Smooth muscle cell (in vitro differentiated cells): ENCODE measurements around the gene FBF1. TPM values are rescaled to one million over a fixed set of nuclear protein-coding genes. Genes with fewer than 3 reads are reported as not detected.

ENCODE experiments used
- DNase-seq: peaks from one replicate; lab custom pipeline; 2025; ENCODE audit not compliant: unreplicated experiment; lab: John Stamatoyannopoulos, UW
- H2AFZ ChIP-seq: fragments of 200-600 bp; sonication (generic); 2 replicates; pipeline ENCODE4 v1.6.0; 2016; ENCODE audit warnings: antibody characterized with exemption, low read depth, mild to moderate bottlenecking
- H3F3A ChIP-seq: fragments of 200-600 bp; sonication (generic); 2 replicates; pipeline ENCODE4 v1.6.0; 2017; ENCODE audit warnings: antibody characterized with exemption, low read depth
- H3K27ac ChIP-seq: fragments of 200-600 bp; sonication (generic); 2 replicates; pipeline ENCODE4 v1.5.1; 2016; ENCODE audit warnings: low read depth, mild to moderate bottlenecking
- H3K27me3 ChIP-seq: fragments of 200-600 bp; sonication (generic); 2 replicates; pipeline ENCODE4 v1.6.1; 2016; ENCODE audit warnings: low read depth, mild to moderate bottlenecking
- H3K36me3 ChIP-seq: fragments of 200-600 bp; sonication (generic); 2 replicates; pipeline ENCODE4 v1.5.1; 2016; ENCODE audit warnings: low read depth
- H3K4me1 ChIP-seq: fragments of 200-600 bp; sonication (generic); 2 replicates; pipeline ENCODE4 v1.5.1; 2016; ENCODE audit warnings: low read depth
- H3K4me2 ChIP-seq: fragments of 200-600 bp; sonication (generic); 2 replicates; pipeline ENCODE4 v1.6.0; 2016; ENCODE audit warnings: mild to moderate bottlenecking
- H3K4me3 ChIP-seq: fragments of 200-600 bp; sonication (generic); 2 replicates; pipeline ENCODE4 v1.5.1; 2016; ENCODE audit warnings: mild to moderate bottlenecking
- H3K79me2 ChIP-seq: fragments of 200-600 bp; sonication (generic); 2 replicates; pipeline ENCODE4 v1.6.0; 2016; ENCODE audit warnings: low read depth, mild to moderate bottlenecking
- H3K9ac ChIP-seq: fragments of 200-600 bp; sonication (generic); 2 replicates; pipeline ENCODE4 v1.6.0; 2016; ENCODE audit warnings: low read depth
- H3K9me3 ChIP-seq: fragments of 200-600 bp; sonication (generic); replicated peaks from 2 replicates; pipeline ENCODE4 v1.5.1; 2016; ENCODE audit warnings: low read depth
- H4K20me1 ChIP-seq: fragments of 200-600 bp; sonication (generic); 2 replicates; pipeline ENCODE4 v1.6.0; 2016; ENCODE audit warnings: low read depth
- CTCF ChIP-seq: fragments of 200-600 bp; sonication (generic); IDR thresholded peaks from 2 replicates; pipeline ENCODE4 v1.5.1; 2017; ENCODE audit warnings: borderline replicate concordance, mild to moderate bottlenecking, antibody characterized with exemption; ENCODE audit not compliant: insufficient read depth, poor library complexity, severe bottlenecking
- whole genome bisulfite sequencing: methylation state at CpG from one replicate; pipeline ENCODE4 v1.1.7; 2016; ENCODE audit warnings: low lambda C conversion rate; 5-methylcytosine and 5-hydroxymethylcytosine counted together
- polyA plus RNA-seq: library from polyadenylated mRNA; unstranded; fragments of >200 nt; fragmentation: Nextera tagmentation; extraction: Ambion mirVana; gene quantifications from 2 replicates; pipeline ENCODE4 v1.2.1, GENCODE V29; 2016
- total RNA-seq: library from RNA; depleted of rRNA; stranded (reverse); fragments of >200 nt; gene quantifications from 2 replicates; pipeline ENCODE4 v1.2.3, GENCODE V29; 2014

FBF1 gene
- total and polyA plus RNA-seq, 2 experiments from 2014 or later: 4.6 to 8.4 TPM

DNA sequence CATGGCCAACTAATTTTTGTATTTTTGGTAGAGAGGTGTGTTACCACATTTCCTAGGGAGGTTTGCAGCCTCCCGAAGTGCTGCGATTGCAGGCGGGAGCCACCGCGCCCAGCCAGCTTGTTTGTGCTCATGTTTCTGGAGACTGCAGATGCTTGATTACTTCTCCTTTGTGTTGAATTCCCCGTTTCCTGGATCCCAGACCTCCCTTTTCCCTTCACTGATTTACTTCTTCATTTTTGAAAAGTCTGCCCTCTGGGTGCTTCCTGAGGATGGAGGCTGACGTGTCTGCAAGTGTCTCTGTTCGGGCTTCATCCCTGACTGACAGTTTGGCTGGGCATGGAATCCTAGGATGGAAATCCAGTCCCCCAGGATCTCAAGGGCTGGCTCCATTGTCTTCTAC, 55.4 kb downstream of the FBF1 start:
- Histone ChIP-seq H3K4me3 (no peak overlapping the region), H3K9ac (no peak overlapping the region), H3K4me2 (no peak overlapping the region), H3F3A (no peaks in the 10 kb centered on the region), H3K36me3 (no peaks in the 10 kb centered on the region), H3K79me2 (no peaks in the 10 kb centered on the region), H3K4me1 (no peaks in the 10 kb centered on the region), H3K27me3 (no peaks in the 10 kb centered on the region), H2AFZ (no peak overlapping the region), H4K20me1 (no peaks in the 10 kb centered on the region), H3K27ac (no peak overlapping the region), H3K9me3 (no peaks in the 10 kb centered on the region)
- DNase-seq: no peak
- 95% methylated on average over 8 of the region's 8 CpGs for WGBS
- no peak for TF ChIP-seq CTCF

GRCh38 chr17:75881678-75882454, 59.0 kb downstream of the FBF1 start:
- H3K36me3 ChIP-seq: no peaks in the 10 kb centered on the region
- no peak overlapping the region for H3K4me3 ChIP-seq
- peaks cover 13% of the 10 kb centered on the region for H3F3A ChIP-seq
- DNase-seq: no peak
- H3K4me1 ChIP-seq: peaks cover under 1% of the 10 kb centered on the region
- H3K79me2 ChIP-seq: no peaks in the 10 kb centered on the region
- H3K4me2 ChIP-seq: no peak overlapping the region
- no peak overlapping the region for H2AFZ ChIP-seq
- H3K27me3 ChIP-seq: no peaks in the 10 kb centered on the region
- 95% methylated on average over 15 of the region's 15 CpGs for WGBS
- no peaks in the 10 kb centered on the region for H4K20me1 ChIP-seq
- no peak overlapping the region for H3K27ac ChIP-seq
- H3K9ac ChIP-seq: no peak overlapping the region
- no peak for TF ChIP-seq CTCF
- H3K9me3 ChIP-seq: no peaks in the 10 kb centered on the region

GRCh38 chr17:75880266-75880665, 60.6 kb downstream of the FBF1 start:
- no peak overlapping the region for H2AFZ ChIP-seq

More at GRCh38 chr17:75880266-75880665, 60.6 kb downstream of the FBF1 start:
- H3F3A ChIP-seq: peaks cover 16% of the 10 kb centered on the region
- DNase-seq: no peak
- H3K27me3 ChIP-seq: no peaks in the 10 kb centered on the region
- H3K36me3 ChIP-seq: no peaks in the 10 kb centered on the region
- no peaks in the 10 kb centered on the region for H3K79me2 ChIP-seq
- no peak overlapping the region for H3K9ac ChIP-seq
- no peak for TF ChIP-seq CTCF
- WGBS: 74% methylated on average over 7 of the region's 7 CpGs
- no peak overlapping the region for H3K27ac ChIP-seq
- H3K4me2 ChIP-seq: no peak overlapping the region
- no peak overlapping the region for H3K4me3 ChIP-seq
- H4K20me1 ChIP-seq: no peaks in the 10 kb centered on the region
- peaks cover 11% of the 10 kb centered on the region for H3K4me1 ChIP-seq
- H3K9me3 ChIP-seq: no peaks in the 10 kb centered on the region
